GM18505 (cell line): ENCODE data around the gene PTDSS2.
A peak's percentile ranks its signal among the peaks of the same experiment; 100 is the strongest.

ENCODE experiments used
- ATAC-seq: cut with Tn5 transposase; IDR thresholded peaks from one replicate; pipeline ENCODE4 v1.9.1; 2021; ENCODE audit not compliant: unreplicated experiment
- POLR2A ChIP-seq: IDR thresholded peaks from 4 replicates; pipeline ENCODE4 v1.6.1; 2011; ENCODE audit warnings: borderline replicate concordance; ENCODE audit not compliant: insufficient read depth, insufficient read length; ENCODE audit errors: extremely low read depth

PTDSS2 gene

DNA sequence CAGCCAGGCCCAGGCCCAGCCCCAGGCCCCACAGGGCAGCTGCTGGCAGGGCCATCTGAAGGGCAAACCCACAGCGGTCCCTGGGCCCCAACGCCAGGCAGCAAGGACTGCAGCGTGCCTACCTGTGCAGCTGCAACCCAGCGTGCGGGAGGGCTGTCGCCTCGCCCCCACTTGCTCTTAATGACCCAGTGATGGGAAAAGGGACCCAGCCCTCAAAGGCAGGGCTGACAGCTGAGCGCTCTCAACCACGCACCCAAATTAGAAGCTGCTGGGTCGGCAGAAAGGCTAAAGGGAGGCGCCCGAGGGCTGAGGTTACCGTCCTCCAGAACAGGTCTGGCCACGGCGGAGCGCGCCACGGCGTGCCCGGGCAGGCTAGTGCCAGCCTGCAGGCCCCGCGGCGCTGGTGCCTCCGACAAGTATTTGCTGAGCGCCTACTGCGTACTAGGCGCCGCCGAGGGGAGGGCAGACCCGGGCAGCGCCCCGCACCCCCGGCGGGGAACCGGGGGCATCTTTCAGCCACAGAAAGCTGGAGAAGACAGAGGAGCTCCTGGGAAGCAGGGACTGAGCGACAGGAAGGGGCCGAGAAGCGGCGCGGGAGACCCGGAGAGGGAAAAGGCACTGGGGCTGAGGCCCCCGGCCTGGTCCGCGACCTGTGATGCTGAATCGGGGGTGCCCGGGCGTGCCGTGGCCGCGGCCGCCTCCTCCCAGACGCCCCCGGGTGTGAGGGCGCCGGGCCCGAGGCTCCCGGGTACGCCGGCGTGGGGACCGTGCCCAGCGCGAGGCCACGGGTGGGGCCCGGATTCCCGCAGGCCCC, 84.5 kb downstream of the PTDSS2 start:
- no peak for TF ChIP-seq POLR2A
- no peak for ATAC-seq

- ATAC-seq, result no peak
- no peak for TF ChIP-seq POLR2A
Observed at GRCh38 chr11:535210-535518, 85.1 kb downstream of the PTDSS2 start.

GRCh38 chr11:535519-536454, 85.7 kb downstream of the PTDSS2 start, which contains the start of gene HRAS:
Gene HRAS, minus strand, starts transcription at chr11:535576.
- TF ChIP-seq POLR2A, result peak; percentile 75
- peak; percentile 70 for ATAC-seq

DNA sequence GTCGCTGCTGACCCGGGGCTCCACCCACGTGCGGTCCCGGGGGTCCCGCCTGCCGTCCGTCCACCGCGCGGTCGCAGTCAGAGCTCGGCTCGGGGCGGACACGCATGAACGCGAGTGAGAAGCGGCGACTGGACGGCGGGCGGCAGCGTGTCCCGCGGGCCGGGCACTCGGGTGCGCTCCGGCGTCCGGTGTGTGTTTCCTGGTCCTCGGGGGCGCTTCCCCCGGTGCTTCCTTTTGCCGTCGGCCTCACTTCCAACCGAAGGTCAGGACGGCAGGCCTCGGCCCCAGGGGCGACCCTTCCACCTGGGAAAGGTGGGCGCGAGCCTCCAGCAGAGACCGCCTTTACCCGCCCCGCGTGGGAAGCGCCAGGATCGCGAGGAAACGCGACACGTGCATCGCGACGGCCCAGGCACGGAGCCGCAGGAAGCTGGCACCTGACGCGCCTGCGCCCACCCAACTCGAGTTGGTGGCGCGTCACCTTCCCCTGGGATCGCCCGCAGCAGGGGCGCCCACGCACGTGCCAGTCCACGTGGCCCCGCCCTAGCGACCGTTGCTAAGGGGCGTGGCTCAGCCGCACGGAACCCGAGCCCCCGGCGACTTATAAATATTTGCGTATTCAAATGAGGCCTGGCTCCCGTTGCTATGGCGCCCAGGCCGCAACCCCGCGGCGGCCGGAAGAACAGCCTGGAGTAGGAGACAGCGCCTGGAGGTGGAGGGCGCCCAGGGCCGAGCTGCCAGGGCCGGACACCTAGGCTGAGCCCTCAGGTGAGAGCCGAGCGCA, 87.0 kb downstream of the PTDSS2 start, which contains the start of gene LRRC56:
Gene LRRC56, plus strand, starts transcription at position 687 of the 781 bp plus-strand sequence. CDS start 3,158 bp downstream, outside the sequence.
- peak; percentile 61 for TF ChIP-seq POLR2A
- peak; percentile 40 for ATAC-seq

DNA sequence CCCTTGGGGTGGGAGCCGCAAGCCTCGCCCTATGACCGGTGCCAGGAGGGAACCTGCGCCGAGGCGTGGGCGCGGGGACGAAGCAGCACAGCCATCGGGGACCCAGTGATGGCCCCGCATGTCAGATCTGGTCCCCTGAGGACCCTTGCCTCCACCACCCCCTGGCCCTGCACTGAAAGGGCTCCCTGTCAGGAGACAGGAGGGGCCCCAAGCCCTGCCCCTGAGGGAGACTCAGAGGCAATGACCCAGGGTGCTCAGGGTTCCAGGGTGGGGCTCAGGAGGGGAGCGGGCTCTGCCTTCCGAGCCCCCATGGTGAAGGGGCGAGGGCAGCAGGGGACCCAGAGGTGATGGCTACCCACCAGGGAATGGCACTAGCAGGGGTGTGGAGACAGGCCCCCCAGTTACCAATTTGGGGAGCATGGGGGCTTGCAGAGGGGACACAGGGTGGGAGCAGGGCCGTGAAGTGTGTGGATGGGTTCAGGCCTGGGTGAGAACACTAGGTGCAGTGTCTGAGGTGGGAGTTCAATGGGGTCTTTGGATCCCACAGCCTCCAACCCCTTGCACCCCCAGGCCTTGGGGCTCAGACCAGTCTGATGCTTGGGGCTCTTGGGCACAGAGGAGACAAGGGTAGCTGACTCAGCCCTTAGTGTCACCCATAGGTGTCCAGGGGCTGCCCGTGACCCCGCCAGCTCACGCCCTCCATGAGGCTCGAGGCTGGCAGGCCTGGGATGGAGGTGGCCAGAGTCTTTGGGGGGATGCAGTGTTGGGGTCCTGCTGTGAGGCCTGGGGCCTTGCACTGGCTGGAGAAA, 87.7 kb downstream of the PTDSS2 start:
- TF ChIP-seq POLR2A, result no peak
- ATAC-seq, result peak; percentile 0

- no peak for ATAC-seq
- TF ChIP-seq POLR2A, result no peak
Observed at GRCh38 chr11:538431-539051, 88.5 kb downstream of the PTDSS2 start.

DNA sequence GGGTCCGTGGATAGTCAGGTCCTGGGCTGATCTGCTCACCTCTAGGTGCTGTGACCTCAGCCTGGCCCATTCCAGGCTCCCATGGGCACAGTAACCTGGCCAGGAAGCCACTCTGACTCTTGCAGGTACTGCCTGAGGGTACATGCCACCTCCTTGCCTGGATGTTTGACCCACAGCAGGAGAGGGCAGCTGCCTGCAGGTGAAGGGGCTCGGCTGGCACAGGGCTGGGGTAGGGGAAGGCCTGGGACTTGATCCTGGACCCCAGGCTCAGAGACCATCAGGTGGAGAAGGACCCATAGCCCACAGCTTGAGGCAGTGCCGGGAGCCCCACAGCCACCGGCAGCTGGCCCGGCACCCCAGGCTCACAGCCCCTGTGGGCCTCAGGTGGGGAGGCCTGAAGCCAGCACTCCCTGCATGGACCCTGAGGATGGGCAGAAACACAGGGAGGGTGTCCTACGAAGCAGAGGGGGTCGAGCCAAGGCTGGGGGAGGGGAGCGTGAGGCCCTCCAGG, 89.9 kb downstream of the PTDSS2 start:
- ATAC-seq, result no peak

More for the DNA sequence above, 89.9 kb downstream of the PTDSS2 start:
- TF ChIP-seq POLR2A, result no peak
